Measurements from ENCODE around the gene HSP90AB1.

The HSP90AB1 gene

GRCh38 chr6:44224965-44225305, 22.0 kb upstream of the HSP90AB1 start:
- H3K4me1 ChIP-seq (ENCODE audit: control insufficient read depth, insufficient read depth, low read length): peaks cover 24% of the 10 kb centered on the region
- H3K9me3 ChIP-seq (ENCODE audit: control insufficient read depth, insufficient read depth, low read depth, low read length): no peaks in the 10 kb centered on the region
- no peak overlapping the region for H3K27ac ChIP-seq (ENCODE audit: extremely low read depth, low read depth, low read length)
- ChIA-PET CTCF (interaction anchor here (0.8 to 11.1 kb wide), 11 partner anchors 11 to 113 kb away, joined by 3 to 148 read pairs (median 4); partner anchors contain the start of genes HSP90AB1 and SLC35B2), POLR2A (interaction anchor here (0.7 to 5.7 kb wide), 12 partner anchors 10 to 537 kb away, joined by 3 to 90 read pairs (median 6); partner anchors contain the start of genes HSP90AB1, MRPS18A, SLC35B2 and VEGFA)
- TF ChIP-seq ZNF830 (tag by site-specific recombination; IDR thresholded peaks at IDR 0.05; ENCODE audit: low read depth) (no peak), ZNF610 (tag by site-specific recombination; IDR thresholded peaks at IDR 0.05; ENCODE audit: borderline replicate concordance) (no peak), ZBTB10 (tag by site-specific recombination; IDR thresholded peaks at IDR 0.05) (no peak), GLI4 (tag by site-specific recombination; IDR thresholded peaks at IDR 0.05) (no peak), ZNF37A (tag by site-specific recombination; IDR thresholded peaks at IDR 0.05) (no peak), ZBTB7A (tag by site-specific recombination; IDR thresholded peaks at IDR 0.05; ENCODE audit: low read depth) (no peak), MEIS1 (CRISPR knock-in tag; IDR thresholded peaks at IDR 0.05; ENCODE audit: borderline replicate concordance) (no peak), ZNF701 (tag by site-specific recombination; IDR thresholded peaks at IDR 0.05) (no peak), ZNF785 (tag by site-specific recombination; IDR thresholded peaks at IDR 0.05) (no peak), ZNF548 (tag by site-specific recombination; IDR thresholded peaks at IDR 0.05) (no peak), ZBTB8A (tag by site-specific recombination; IDR thresholded peaks at IDR 0.05) (no peak)
- H3K4me3 ChIP-seq (ENCODE audit: low read depth, low read length): no peak overlapping the region
- H3K36me3 ChIP-seq (ENCODE audit: control insufficient read depth in 2 of 2, insufficient read depth in 1 of 2, low read length in 2 of 2): peaks cover 0 to 16% of the 10 kb centered on the region in 2 experiments; a peak in 1 of 3 replicates

- Histone ChIP-seq H3K9me3 (ENCODE audit: control insufficient read depth, insufficient read depth, low read depth, low read length) (no peaks in the 10 kb centered on the region), H3K36me3 (ENCODE audit: control insufficient read depth in 2 of 2, insufficient read depth in 1 of 2, low read length in 2 of 2) (peaks cover 0 to 25% of the 10 kb centered on the region in 2 experiments; a peak in 1 of 3 replicates), H3K4me1 (ENCODE audit: control insufficient read depth, insufficient read depth, low read length) (peaks cover 24% of the 10 kb centered on the region), H3K4me3 (ENCODE audit: low read depth, low read length) (no peak overlapping the region), H3K27ac (ENCODE audit: extremely low read depth, low read depth, low read length) (no peak overlapping the region)
- ChIA-PET POLR2A (interaction anchor here (0.7 to 5.7 kb wide), 5 partner anchors 9 to 39 kb away, joined by 3 to 90 read pairs (median 14); partner anchors contain the start of genes HSP90AB1 and SLC35B2), CTCF (interaction anchor here (0.6 to 11.1 kb wide), 5 partner anchors 11 to 134 kb away, joined by 4 to 148 read pairs (median 15); no protein-coding TSS in a partner anchor)
- no peak for TF ChIP-seq ZNF24 (tag by site-specific recombination; IDR thresholded peaks at IDR 0.05)
- TF ChIP-seq ZNF148 (tag by site-specific recombination; IDR thresholded peaks at IDR 0.05; ENCODE audit: borderline replicate concordance): no peak
- no peak for TF ChIP-seq ZSCAN23 (tag by site-specific recombination; IDR thresholded peaks at IDR 0.05)
- TF ChIP-seq BCL11A (tag by site-specific recombination; IDR thresholded peaks at IDR 0.05; ENCODE audit: low read depth): no peak
- no peak for TF ChIP-seq ZNF514 (tag by site-specific recombination; IDR thresholded peaks at IDR 0.05)
- TF ChIP-seq ZNF18 (tag by site-specific recombination; IDR thresholded peaks at IDR 0.05): no peak
- peak; percentile 23; the same call in 1 of the 2 replicates for TF ChIP-seq GLIS2 (tag by site-specific recombination; IDR thresholded peaks at IDR 0.05)
- TF ChIP-seq PRDM10 (tag by site-specific recombination; IDR thresholded peaks at IDR 0.05): peak; percentile 29; the same call in 1 of the 2 replicates
- no peak for TF ChIP-seq ZNF549 (tag by site-specific recombination; IDR thresholded peaks at IDR 0.05)
- TF ChIP-seq BCL6B (tag by site-specific recombination; IDR thresholded peaks at IDR 0.05): no peak
- TF ChIP-seq HOXD13 (CRISPR knock-in tag; IDR thresholded peaks at IDR 0.05; ENCODE audit: borderline replicate concordance): no peak
Measured at GRCh38 chr6:44225579-44226325, 21.1 kb upstream of the HSP90AB1 start.
